ENCODE results near the gene LMNA. TPM values are rescaled to one million over a fixed set of nuclear protein-coding genes. Genes with fewer than 3 reads are reported as not detected.
"Not testable (repeated sequence)": the region's sequence is repeated elsewhere in the genome, so short reads cannot be mapped to it uniquely, and the experiment has no call there.

Gene LMNA
- total RNA-seq, 1 donor from 2014 or later, result 420 TPM

GRCh38 chr1:156162430-156163037 lies 48.0 kb downstream of the LMNA start:
- DNase-seq (ENCODE audit: low read depth), result no peak

- no peak for DNase-seq (ENCODE audit: low read depth)
Measured at GRCh38 chr1:156163712-156164111, 49.2 kb downstream of the LMNA start.

- DNase-seq (ENCODE audit: low read depth), result no peak
Measured at GRCh38 chr1:156164125-156164831, 49.8 kb downstream of the LMNA start.

GRCh38 chr1:156165083-156165482 lies 50.6 kb downstream of the LMNA start:
- no peak for DNase-seq (ENCODE audit: low read depth)

- DNase-seq (ENCODE audit: low read depth), result no peak
Measured at GRCh38 chr1:156167536-156167935, 53.0 kb downstream of the LMNA start.

GRCh38 chr1:156172696-156173470 lies 58.4 kb downstream of the LMNA start:
- DNase-seq (ENCODE audit: low read depth), result no peak

- no peak for DNase-seq (ENCODE audit: low read depth)
Measured at GRCh38 chr1:156176610-156177210, 62.2 kb downstream of the LMNA start.

GRCh38 chr1:156177919-156178654 lies 63.6 kb downstream of the LMNA start:
- DNase-seq (ENCODE audit: low read depth), result no peak

GRCh38 chr1:156180471-156180870 lies 66.0 kb downstream of the LMNA start:
- no peak for DNase-seq (ENCODE audit: low read depth)

GRCh38 chr1:156181391-156181924 lies 66.9 kb downstream of the LMNA start:
- peak; percentile 42 for DNase-seq (ENCODE audit: low read depth)

GRCh38 chr1:156182010-156182779 lies 67.7 kb downstream of the LMNA start:
- DNase-seq (ENCODE audit: low read depth), result not testable (repeated sequence)

- not testable (repeated sequence) for DNase-seq (ENCODE audit: low read depth)
Measured at GRCh38 chr1:156186347-156187177, 72.1 kb downstream of the LMNA start.

Other genes starting within 250 kb of the LMNA start
- 38.4 and 88.2 TPM in 2 replicates for gene RIT1, start 203.4 kb upstream of the LMNA start, total RNA-seq
- gene KHDC4, start 180.3 kb upstream of the LMNA start, total RNA-seq, result 16.8 and 39.1 TPM in 2 replicates
- gene RXFP4, start 173.1 kb upstream of the LMNA start, total RNA-seq, result not detected in 2 replicates
- gene ARHGEF2, start 136.2 kb upstream of the LMNA start, total RNA-seq, result 36.8 and 53.6 TPM in 2 replicates
- 366 and 540 TPM in 2 replicates for gene SSR2, start 93.8 kb upstream of the LMNA start, total RNA-seq
- 16.0 and 25.2 TPM in 2 replicates for gene UBQLN4, start 60.9 kb upstream of the LMNA start, total RNA-seq
- gene LAMTOR2, start 59.9 kb upstream of the LMNA start, total RNA-seq, result 53.6 and 79.0 TPM in 2 replicates
- gene RAB25, start 53.6 kb upstream of the LMNA start, total RNA-seq, result 0.50 and 43.9 TPM in 2 replicates
- gene MEX3A, start 32.2 kb upstream of the LMNA start, total RNA-seq, result 5.0 and 7.1 TPM in 2 replicates
- 0.69 and 7.4 TPM in 2 replicates for gene SEMA4A, start 38.9 kb downstream of the LMNA start, total RNA-seq
- gene SLC25A44, start 79.4 kb downstream of the LMNA start, total RNA-seq, result 5.9 and 17.4 TPM in 2 replicates
- 47.1 and 65.8 TPM in 2 replicates for gene PMF1, start 98.3 kb downstream of the LMNA start, total RNA-seq
- gene BGLAP, start 127.5 kb downstream of the LMNA start, total RNA-seq, result 0.15 TPM in 1 of 2 replicates, not detected in the other
- 0.80 TPM in 1 of 2 replicates, not detected in the other for gene PAQR6, start 133.3 kb downstream of the LMNA start, total RNA-seq
- 58.5 and 92.8 TPM in 2 replicates for gene SMG5, start 168.1 kb downstream of the LMNA start, total RNA-seq
- 0.52 and 1.6 TPM in 2 replicates for gene TMEM79, start 169.6 kb downstream of the LMNA start, total RNA-seq
- gene GLMP, start 181.0 kb downstream of the LMNA start, total RNA-seq, result 23.7 and 37.2 TPM in 2 replicates
- gene VHLL, start 184.6 kb downstream of the LMNA start, total RNA-seq, result not detected in 2 replicates
- gene CCT3, start 223.6 kb downstream of the LMNA start, total RNA-seq, result 499 and 846 TPM in 2 replicates
- gene TSACC, start 223.8 kb downstream of the LMNA start, total RNA-seq, result not detected in 2 replicates